Endothelial cell of umbilical vein (primary cell): ENCODE measurements around the gene RBMS3. TPM values are rescaled to one million over a fixed set of nuclear protein-coding genes. Genes with fewer than 3 reads are reported as not detected.

Source experiments
- BruUV-seq: library from RNA; stranded (reverse); fragments of 400-500 nt; replicated peaks from 2 replicates; lab custom pipeline; 2021; lab: Mats Ljungman, UMichigan
- CTCF ChIA-PET: fragments of 300-600, 350-600 bp; sonication (Branson Sonifier 250); formaldehyde crosslinking; loops from one replicate; lab custom pipeline; 2021; ENCODE audit warnings: antibody characterized with exemption, inconsistent platforms; lab: Charles Lee
- POLR2A ChIA-PET: fragments of 300-600, 350-600 bp; sonication (Branson Sonifier 250); formaldehyde crosslinking; loops from one replicate; lab custom pipeline; 2021; ENCODE audit warnings: antibody characterized with exemption, inconsistent platforms; lab: Charles Lee
- DNase-seq: peaks from one replicate; pipeline ENCODE4 v3.0.0-alpha.2; 2011; ENCODE audit warnings: low read depth, low spot score
- FAIRE-seq: peaks from 2 replicates; lab custom pipeline; 2011; peaks lifted over from hg19 to GRCh38; lab: Jason Lieb, UNC
- H2AFZ ChIP-seq: 2 replicates; pipeline ENCODE4 v1.6.0; 2012; ENCODE audit warnings: low read depth, low read length, control low read depth, inconsistent platforms
- H3K27ac ChIP-seq: 2 replicates; pipeline ENCODE4 v1.5.1; 2011; ENCODE audit warnings: low read depth, mild to moderate bottlenecking, control low read depth, low read length, moderate library complexity; ENCODE audit not compliant: insufficient read depth
- H3K27me3 ChIP-seq, 2 experiments: 2 replicates each; pipeline versions ENCODE4 v1.6.0 to v1.6.1; 2011; ENCODE audit warnings: low read length in 2 of 2, mixed read lengths in 1 of 2; ENCODE audit not compliant: control insufficient read depth in 2 of 2, insufficient read depth in 2 of 2
- H3K36me3 ChIP-seq, 2 experiments: 2 replicates in 1 of 2; 3 replicates in 1 of 2; pipeline ENCODE4 v1.5.1; 2011; ENCODE audit warnings: low read length in 2 of 2, mild to moderate bottlenecking in 1 of 2, moderate library complexity in 1 of 2; ENCODE audit not compliant: control insufficient read depth in 2 of 2, insufficient read depth in 2 of 2; ENCODE audit errors: extremely low read depth in 1 of 2
- H3K4me1 ChIP-seq: 3 replicates; pipeline ENCODE4 v1.5.1; 2011; ENCODE audit warnings: mild to moderate bottlenecking, low read length; ENCODE audit not compliant: control insufficient read depth, insufficient read depth; ENCODE audit errors: extremely low read depth
- H3K4me2 ChIP-seq: 2 replicates; pipeline ENCODE4 v1.6.1; 2011; ENCODE audit warnings: low read length, control low read depth, mixed read lengths; ENCODE audit not compliant: insufficient read depth
- H3K4me3 ChIP-seq, 3 experiments: fragments of 200-600 bp in 1 of 3; sonication (generic), shearing (Covaris generic) in 1 of 3; replicated peaks in 1 of 3; 2 replicates each; pipeline ENCODE4 v1.5.1; 2011 to 2016; ENCODE audit warnings: control low read depth in 3 of 3, low read length in 3 of 3, mild to moderate bottlenecking in 2 of 3, inconsistent platforms in 1 of 3, low read depth in 1 of 3, moderate library complexity in 1 of 3; ENCODE audit not compliant: insufficient read depth in 1 of 3
- H3K79me2 ChIP-seq: 2 replicates; pipeline ENCODE4 v1.6.0; 2012; ENCODE audit warnings: low read length, inconsistent platforms; ENCODE audit not compliant: control insufficient read depth, insufficient read depth
- H3K9ac ChIP-seq: replicated peaks from 2 replicates; pipeline ENCODE3; 2011; ENCODE audit warnings: low read length, control low read depth; ENCODE audit not compliant: insufficient read depth; ENCODE audit errors: extremely low read depth
- H3K9me1 ChIP-seq: replicated peaks from 3 replicates; pipeline ENCODE4 v1.6.0; 2011; ENCODE audit warnings: mild to moderate bottlenecking, low read length; ENCODE audit not compliant: control insufficient read depth, insufficient read depth; ENCODE audit errors: extremely low read depth
- H3K9me3 ChIP-seq: replicated peaks from 2 replicates; pipeline ENCODE4 v1.5.1; 2012; ENCODE audit warnings: low read length, inconsistent platforms; ENCODE audit not compliant: control insufficient read depth, insufficient read depth
- H4K20me1 ChIP-seq: replicated peaks from 2 replicates; pipeline ENCODE3; 2011; ENCODE audit warnings: mild to moderate bottlenecking, low read length; ENCODE audit not compliant: control insufficient read depth, insufficient read depth; ENCODE audit errors: extremely low read depth
- EZH2 ChIP-seq: IDR thresholded peaks from 2 replicates; pipeline ENCODE4 v1.6.1; 2012; ENCODE audit warnings: borderline replicate concordance, low read depth, mild to moderate bottlenecking, moderate library complexity, low read length, inconsistent platforms; ENCODE audit not compliant: severe bottlenecking
- FOS ChIP-seq: IDR thresholded peaks from 2 replicates; pipeline ENCODE4 v1.6.1; 2011; ENCODE audit warnings: mild to moderate bottlenecking, low read length, moderate library complexity, borderline replicate concordance; ENCODE audit not compliant: insufficient read depth
- GATA2 ChIP-seq: IDR thresholded peaks from 2 replicates; pipeline ENCODE4 v1.7.0; 2011; ENCODE audit warnings: low read depth, mild to moderate bottlenecking, moderate library complexity, mixed read lengths, low read length; ENCODE audit not compliant: insufficient read length, insufficient read depth
- JUN ChIP-seq: IDR thresholded peaks from 2 replicates; pipeline ENCODE4 v1.6.1; 2011; ENCODE audit warnings: borderline replicate concordance, low read depth; ENCODE audit not compliant: insufficient read length, insufficient read depth
- MYC ChIP-seq: IDR thresholded peaks from one replicate; pipeline ENCODE4 v1.6.1; 2011; ENCODE audit warnings: mild to moderate bottlenecking, low read depth, low read length
- POLR2A ChIP-seq: IDR thresholded peaks from 2 replicates; pipeline ENCODE4 v1.6.1; 2012; ENCODE audit warnings: low read depth, mild to moderate bottlenecking, control low read depth, low read length
- POLR2AphosphoS5 ChIP-seq: IDR thresholded peaks from 2 replicates; pipeline ENCODE4 v1.6.1; 2012; ENCODE audit warnings: low read depth, mild to moderate bottlenecking, control low read depth, low read length, moderate library complexity; ENCODE audit not compliant: insufficient read depth
- dilution Hi-C: fragments of 300-500 bp; cut with MboI; formaldehyde crosslinking; loops from one replicate; pipeline ENCODE4 v1.15.0; 2019; ENCODE audit warnings: low sequenced_read_pairs; ENCODE audit not compliant: extremely low pct_ligation_motif_present
- intact Hi-C: fragments of 100-400 bp; cut with micrococcal nuclease; formaldehyde crosslinking; loops from one replicate; pipeline ENCODE4 v1.10.0; 2022
- polyA plus RNA-seq, 4 experiments: library from polyadenylated mRNA; depleted of rRNA in 3 of 4; stranded (reverse) in 3 of 4; unstranded in 1 of 4; fragments of >200 nt; gene quantifications; 2 replicates each; pipeline versions ENCODE4 v1.2.1 to v1.2.3, GENCODE V29; 2011 to 2012; ENCODE audit warnings: missing spikeins in 1 of 4
- total RNA-seq: library from RNA; stranded (reverse); gene quantifications from 2 replicates; pipeline ENCODE4 v1.2.3, GENCODE V29; 2021
- TF ChIP-seq, protein P1 (sequence below): IDR thresholded peaks from 2 replicates; pipeline ENCODE4 v1.6.1; 2011; ENCODE audit not compliant: insufficient read depth, insufficient read length
- TF ChIP-seq, protein P2 (sequence below), 2 donors: IDR thresholded peaks; 1 replicate in 1 of 2; 2 replicates in 1 of 2; pipeline ENCODE4 v1.5.1; 2011; ENCODE audit warnings: low read length in 2 of 2, mild to moderate bottlenecking in 2 of 2, moderate library complexity in 2 of 2, control low read depth in 1 of 2, inconsistent platforms in 1 of 2, low read depth in 1 of 2; ENCODE audit not compliant: insufficient read depth in 1 of 2; ENCODE audit errors: extremely low read depth in 1 of 2

Gene RBMS3
- total and polyA plus RNA-seq, 2 donors (not counting 3 experiments of a cell fraction or from before 2014, with no cell fraction given), result 13.6 to 42.3 TPM

DNA sequence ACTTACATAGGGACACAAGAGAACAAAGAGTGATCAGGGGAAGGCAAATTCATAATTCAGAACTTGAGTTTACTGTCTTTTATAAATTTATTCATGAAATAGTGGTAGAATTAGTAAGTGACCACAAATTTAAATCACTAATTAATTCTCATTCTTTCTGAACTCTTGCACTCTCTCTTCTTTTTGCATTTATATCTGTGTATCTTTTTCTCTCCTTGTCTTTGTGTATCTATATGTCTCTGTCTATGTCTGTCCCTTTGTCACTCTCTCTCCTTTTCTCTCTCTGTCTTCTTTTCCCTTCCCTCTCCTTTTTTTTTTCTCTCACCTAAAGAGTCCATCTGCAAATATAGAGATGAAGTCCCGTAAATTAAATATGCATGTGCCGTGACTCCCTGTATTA, 31.5 kb downstream of the RBMS3 start:
- dilution Hi-C loops, result no loop called here
- Histone ChIP-seq H3K4me3 (no peak overlapping the region), H3K9me3 (no peaks in the 10 kb centered on the region), H4K20me1 (peaks cover 5% of the 10 kb centered on the region), H3K27ac (no peak overlapping the region), H3K9me1 (no peaks in the 10 kb centered on the region), H3K79me2 (peaks cover 57% of the 10 kb centered on the region), H3K9ac (no peak overlapping the region), H3K4me2 (no peak overlapping the region), H3K36me3 (no peaks in the 10 kb centered on the region), H2AFZ (no peak overlapping the region), H3K4me1 (no peaks in the 10 kb centered on the region), H3K27me3 (no peaks in the 10 kb centered on the region)
- BruUV-seq, result no TSS peak
- no peak for DNase-seq
- intact Hi-C loops, result no loop called here
- no peak for TF ChIP-seq GATA2
- no peak for TF ChIP-seq FOS
- no peak for TF ChIP-seq EZH2
- CTCF ChIA-PET, result no interaction called here
- POLR2A ChIA-PET, result no interaction called here
- FAIRE-seq, result no peak

DNA sequence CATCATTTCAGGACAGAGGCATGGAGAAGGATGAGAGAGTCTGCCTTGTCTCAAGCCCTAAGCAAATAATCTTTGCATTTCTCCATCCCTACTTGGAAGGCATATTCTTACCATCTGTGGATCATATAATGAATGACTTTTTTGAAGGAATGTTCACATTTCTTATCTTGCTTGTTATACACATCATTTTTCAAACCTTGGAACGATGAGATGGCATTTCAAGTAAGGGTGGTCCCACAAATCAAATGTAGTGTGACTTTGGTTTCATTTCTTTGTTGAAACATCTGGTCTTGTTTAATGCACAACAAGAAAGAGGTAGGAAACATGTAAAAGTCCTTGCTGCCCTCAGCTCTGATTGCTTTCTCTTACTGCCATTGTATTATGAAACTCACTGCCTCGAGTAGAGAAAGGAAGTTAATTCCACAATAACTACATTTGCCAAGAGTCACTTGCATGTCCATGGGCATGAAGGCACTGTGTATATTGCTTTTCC, 32.1 kb downstream of the RBMS3 start:
- Histone ChIP-seq H3K36me3 (no peaks in the 10 kb centered on the region), H3K4me2 (no peak overlapping the region), H3K4me1 (peaks cover 3% of the 10 kb centered on the region), H3K4me3 (no peak overlapping the region), H3K79me2 (peaks cover 57% of the 10 kb centered on the region), H3K9me3 (no peaks in the 10 kb centered on the region), H3K9me1 (no peaks in the 10 kb centered on the region), H3K27ac (no peak overlapping the region), H3K9ac (no peak overlapping the region), H3K27me3 (no peaks in the 10 kb centered on the region), H4K20me1 (peaks cover 5% of the 10 kb centered on the region), H2AFZ (no peak overlapping the region)
- ChIA-PET POLR2A (no interaction called here), CTCF (interaction anchor here (1.4 kb wide), 1 partner anchor 11 kb away, joined by 4 read pairs; no protein-coding TSS in a partner anchor)
- intact Hi-C loops, result no loop called here
- DNase-seq (no peak), FAIRE-seq (no peak)
- BruUV-seq, result no TSS peak
- no peak for TF ChIP-seq JUN
- no peak for TF ChIP-seq GATA2
- no peak for TF ChIP-seq MYC
- TF ChIP-seq, protein P1, sequence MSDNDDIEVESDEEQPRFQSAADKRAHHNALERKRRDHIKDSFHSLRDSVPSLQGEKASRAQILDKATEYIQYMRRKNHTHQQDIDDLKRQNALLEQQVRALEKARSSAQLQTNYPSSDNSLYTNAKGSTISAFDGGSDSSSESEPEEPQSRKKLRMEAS, result no peak
- TF ChIP-seq, protein P2, sequence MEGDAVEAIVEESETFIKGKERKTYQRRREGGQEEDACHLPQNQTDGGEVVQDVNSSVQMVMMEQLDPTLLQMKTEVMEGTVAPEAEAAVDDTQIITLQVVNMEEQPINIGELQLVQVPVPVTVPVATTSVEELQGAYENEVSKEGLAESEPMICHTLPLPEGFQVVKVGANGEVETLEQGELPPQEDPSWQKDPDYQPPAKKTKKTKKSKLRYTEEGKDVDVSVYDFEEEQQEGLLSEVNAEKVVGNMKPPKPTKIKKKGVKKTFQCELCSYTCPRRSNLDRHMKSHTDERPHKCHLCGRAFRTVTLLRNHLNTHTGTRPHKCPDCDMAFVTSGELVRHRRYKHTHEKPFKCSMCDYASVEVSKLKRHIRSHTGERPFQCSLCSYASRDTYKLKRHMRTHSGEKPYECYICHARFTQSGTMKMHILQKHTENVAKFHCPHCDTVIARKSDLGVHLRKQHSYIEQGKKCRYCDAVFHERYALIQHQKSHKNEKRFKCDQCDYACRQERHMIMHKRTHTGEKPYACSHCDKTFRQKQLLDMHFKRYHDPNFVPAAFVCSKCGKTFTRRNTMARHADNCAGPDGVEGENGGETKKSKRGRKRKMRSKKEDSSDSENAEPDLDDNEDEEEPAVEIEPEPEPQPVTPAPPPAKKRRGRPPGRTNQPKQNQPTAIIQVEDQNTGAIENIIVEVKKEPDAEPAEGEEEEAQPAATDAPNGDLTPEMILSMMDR (IDR thresholded peaks at IDR 0.05; ENCODE audit: extremely low read depth in 1 of 2, insufficient read depth in 1 of 2, low read depth in 1 of 2, low read length in 2 of 2), result no peak
- TF ChIP-seq POLR2AphosphoS5, result no peak
- TF ChIP-seq FOS, result no peak
- TF ChIP-seq POLR2A, result no peak
- TF ChIP-seq EZH2, result no peak
- dilution Hi-C loops, result no loop called here
